Measurements from ENCODE around the gene TEDC2.

TEDC2 gene

GRCh38 chr16:2484898-2485508 is 25.1 kb downstream of the TEDC2 start:
- H3K9ac ChIP-seq (ENCODE audit: low read depth in 1 of 2, low read length in 2 of 2) = no peak overlapping the region
- H3K27me3 ChIP-seq (ENCODE audit: control insufficient read depth in 1 of 2, insufficient read depth in 2 of 2, low read length in 2 of 2) = no peaks in the 10 kb centered on the region
- H3K36me3 ChIP-seq (ENCODE audit: control insufficient read depth in 1 of 2, insufficient read depth in 2 of 2, low read length in 2 of 2) = no peaks in the 10 kb centered on the region
- H3K4me1 ChIP-seq (ENCODE audit: control insufficient read depth in 1 of 2, insufficient read depth in 2 of 2, low read length in 2 of 2) = peaks cover 4 to 27% of the 10 kb centered on the region in 2 donors
- no peak overlapping the region for H3K4me3 ChIP-seq (ENCODE audit: low read depth in 1 of 2, low read length in 2 of 2)
- H3K27ac ChIP-seq (ENCODE audit: low read depth, low read length) = no peak overlapping the region
- H3K9me3 ChIP-seq (ENCODE audit: control insufficient read depth in 1 of 2, low read length in 2 of 2) = no peaks in the 10 kb centered on the region

- H3K4me1 ChIP-seq (ENCODE audit: control insufficient read depth in 1 of 2, insufficient read depth in 2 of 2, low read length in 2 of 2) = peaks cover 4 to 21% of the 10 kb centered on the region in 2 donors
- no peak overlapping the region for H3K4me3 ChIP-seq (ENCODE audit: low read depth in 1 of 2, low read length in 2 of 2)
- no peak overlapping the region for H3K27ac ChIP-seq (ENCODE audit: low read depth, low read length)
- peaks cover 0 to 8% of the 10 kb centered on the region in 2 donors for H3K36me3 ChIP-seq (ENCODE audit: control insufficient read depth in 1 of 2, insufficient read depth in 2 of 2, low read length in 2 of 2)
- no peaks in the 10 kb centered on the region for H3K9me3 ChIP-seq (ENCODE audit: control insufficient read depth in 1 of 2, low read length in 2 of 2)
- no peak overlapping the region for H3K9ac ChIP-seq (ENCODE audit: low read depth in 1 of 2, low read length in 2 of 2)
- H3K27me3 ChIP-seq (ENCODE audit: control insufficient read depth in 1 of 2, insufficient read depth in 2 of 2, low read length in 2 of 2) = no peaks in the 10 kb centered on the region
These were observed 26.1 kb downstream of the TEDC2 start for GRCh38 chr16:2485811-2486507.

- Histone ChIP-seq H3K27me3 (ENCODE audit: control insufficient read depth in 1 of 2, insufficient read depth in 2 of 2, low read length in 2 of 2) (no peaks in the 10 kb centered on the region), H3K9me3 (ENCODE audit: control insufficient read depth in 1 of 2, low read length in 2 of 2) (no peaks in the 10 kb centered on the region), H3K4me3 (ENCODE audit: low read depth in 1 of 2, low read length in 2 of 2) (no peak overlapping the region), H3K36me3 (ENCODE audit: control insufficient read depth in 1 of 2, insufficient read depth in 2 of 2, low read length in 2 of 2) (peaks cover 0 to 8% of the 10 kb centered on the region in 2 donors), H3K27ac (ENCODE audit: low read depth, low read length) (no peak overlapping the region), H3K4me1 (ENCODE audit: control insufficient read depth in 1 of 2, insufficient read depth in 2 of 2, low read length in 2 of 2) (peaks cover 4 to 13% of the 10 kb centered on the region in 2 donors), H3K9ac (ENCODE audit: low read depth in 1 of 2, low read length in 2 of 2) (no peak overlapping the region)
These were observed 27.0 kb downstream of the TEDC2 start for GRCh38 chr16:2486645-2487516.

- H3K36me3 ChIP-seq (ENCODE audit: control insufficient read depth in 1 of 2, insufficient read depth in 2 of 2, low read length in 2 of 2) = peaks cover 0 to 8% of the 10 kb centered on the region in 2 donors
- peaks cover 4 to 12% of the 10 kb centered on the region in 2 donors for H3K4me1 ChIP-seq (ENCODE audit: control insufficient read depth in 1 of 2, insufficient read depth in 2 of 2, low read length in 2 of 2)
- H3K9me3 ChIP-seq (ENCODE audit: control insufficient read depth in 1 of 2, low read length in 2 of 2) = no peaks in the 10 kb centered on the region
- no peak overlapping the region for H3K4me3 ChIP-seq (ENCODE audit: low read depth in 1 of 2, low read length in 2 of 2)
- no peak overlapping the region for H3K27ac ChIP-seq (ENCODE audit: low read depth, low read length)
- no peaks in the 10 kb centered on the region for H3K27me3 ChIP-seq (ENCODE audit: control insufficient read depth in 1 of 2, insufficient read depth in 2 of 2, low read length in 2 of 2)
- no peak overlapping the region for H3K9ac ChIP-seq (ENCODE audit: low read depth in 1 of 2, low read length in 2 of 2)
These were observed 27.6 kb downstream of the TEDC2 start for GRCh38 chr16:2487517-2487842.

DNA sequence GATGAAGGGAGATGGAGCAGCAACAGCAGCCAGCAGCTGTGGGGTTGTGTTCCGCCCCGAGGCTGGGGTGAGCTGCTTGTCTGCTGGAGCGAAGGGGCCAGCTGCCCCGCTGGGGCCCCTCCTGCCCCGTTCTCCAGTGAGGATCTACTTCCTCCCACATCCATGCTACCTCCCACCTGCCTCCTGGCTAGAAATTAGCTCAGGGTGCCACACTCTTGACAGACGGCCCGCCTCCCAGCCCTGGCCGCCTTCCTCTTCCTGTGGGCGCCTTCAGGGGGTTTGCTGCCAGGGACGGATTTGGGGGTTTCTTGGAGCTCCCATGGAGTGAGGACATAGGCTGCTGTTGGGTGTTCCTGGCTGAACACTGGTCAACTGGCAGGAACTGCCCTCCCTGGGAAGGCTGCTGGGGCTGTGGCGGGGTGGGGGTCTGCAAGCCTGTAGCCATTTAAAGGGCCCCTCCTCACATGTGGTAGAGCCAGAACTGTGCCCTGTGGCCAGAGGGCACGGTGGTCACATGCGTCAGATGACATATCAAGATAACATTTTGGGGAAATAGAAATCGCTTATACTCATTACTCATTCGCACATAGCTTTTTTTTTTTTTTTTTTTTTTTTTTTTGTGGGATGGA is 28.1 kb downstream of the TEDC2 start:
- Histone ChIP-seq H3K4me3 (ENCODE audit: low read depth in 1 of 2, low read length in 2 of 2) (no peak overlapping the region), H3K27ac (ENCODE audit: low read depth, low read length) (no peak overlapping the region), H3K4me1 (ENCODE audit: control insufficient read depth in 1 of 2, insufficient read depth in 2 of 2, low read length in 2 of 2) (peaks cover 4 to 6% of the 10 kb centered on the region in 2 donors), H3K9ac (ENCODE audit: low read depth in 1 of 2, low read length in 2 of 2) (no peak overlapping the region), H3K9me3 (ENCODE audit: control insufficient read depth in 1 of 2, low read length in 2 of 2) (no peaks in the 10 kb centered on the region), H3K27me3 (ENCODE audit: control insufficient read depth in 1 of 2, insufficient read depth in 2 of 2, low read length in 2 of 2) (no peaks in the 10 kb centered on the region), H3K36me3 (ENCODE audit: control insufficient read depth in 1 of 2, insufficient read depth in 2 of 2, low read length in 2 of 2) (peaks cover 0 to 8% of the 10 kb centered on the region in 2 donors)

- Histone ChIP-seq H3K27ac (ENCODE audit: low read depth, low read length) (no peak overlapping the region), H3K36me3 (ENCODE audit: control insufficient read depth in 1 of 2, insufficient read depth in 2 of 2, low read length in 2 of 2) (peaks cover 0 to 12% of the 10 kb centered on the region in 2 donors), H3K4me3 (ENCODE audit: low read depth in 1 of 2, low read length in 2 of 2) (no peak overlapping the region), H3K9ac (ENCODE audit: low read depth in 1 of 2, low read length in 2 of 2) (no peak overlapping the region), H3K4me1 (ENCODE audit: control insufficient read depth in 1 of 2, insufficient read depth in 2 of 2, low read length in 2 of 2) (peaks cover 3 to 4% of the 10 kb centered on the region in 2 donors), H3K9me3 (ENCODE audit: control insufficient read depth in 1 of 2, low read length in 2 of 2) (no peaks in the 10 kb centered on the region), H3K27me3 (ENCODE audit: control insufficient read depth in 1 of 2, insufficient read depth in 2 of 2, low read length in 2 of 2) (no peaks in the 10 kb centered on the region)
These were observed 29.7 kb downstream of the TEDC2 start for GRCh38 chr16:2489581-2489980.

DNA sequence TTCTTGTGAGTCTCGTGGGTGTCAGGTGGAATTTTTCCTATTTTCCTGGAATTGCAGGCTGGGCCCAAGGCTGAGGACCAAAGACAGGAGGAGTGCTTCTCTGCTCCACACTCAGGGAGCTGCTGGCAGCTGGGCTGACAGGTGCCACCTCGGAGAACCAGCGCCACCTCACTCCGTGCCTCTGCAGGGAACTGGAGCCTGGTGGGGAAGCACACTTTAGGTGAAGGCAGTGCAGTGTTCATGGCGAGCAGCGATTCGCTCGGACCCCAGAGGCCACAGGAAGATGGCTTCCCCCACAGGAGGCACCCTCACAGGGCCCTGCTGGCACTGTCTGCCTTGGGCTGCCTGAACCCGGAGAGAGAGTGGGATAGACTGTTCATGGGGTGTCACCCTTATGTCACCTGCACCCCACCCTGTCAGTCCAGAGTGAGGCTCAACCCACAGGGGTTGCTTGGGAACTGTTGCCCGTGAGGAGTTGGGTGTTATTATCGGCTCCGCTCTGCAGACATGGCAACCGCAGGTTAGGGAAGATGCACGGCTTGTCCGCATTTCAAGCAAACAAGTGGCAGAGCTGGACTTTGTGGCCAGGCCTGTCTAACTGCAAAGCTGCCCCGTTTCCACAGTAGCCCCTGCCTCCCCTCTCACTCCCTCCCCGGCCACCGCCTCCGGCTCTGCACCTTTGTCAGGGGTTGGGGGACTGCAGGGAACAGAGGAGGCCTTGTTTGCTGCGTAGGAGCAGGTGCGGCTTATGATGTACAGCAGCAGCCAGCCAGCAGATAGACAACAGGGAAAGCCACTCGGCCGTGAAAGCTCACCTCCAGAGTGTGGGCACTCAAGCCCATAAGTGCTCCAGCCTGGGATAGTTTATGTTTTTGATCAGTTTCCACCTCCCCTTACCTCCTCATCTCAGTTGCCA is 30.5 kb downstream of the TEDC2 start:
- Histone ChIP-seq H3K36me3 (ENCODE audit: control insufficient read depth in 1 of 2, insufficient read depth in 2 of 2, low read length in 2 of 2) (peaks cover 0 to 12% of the 10 kb centered on the region in 2 donors), H3K4me1 (ENCODE audit: control insufficient read depth in 1 of 2, insufficient read depth in 2 of 2, low read length in 2 of 2) (peaks cover 3 to 4% of the 10 kb centered on the region in 2 donors), H3K27me3 (ENCODE audit: control insufficient read depth in 1 of 2, insufficient read depth in 2 of 2, low read length in 2 of 2) (no peaks in the 10 kb centered on the region), H3K9me3 (ENCODE audit: control insufficient read depth in 1 of 2, low read length in 2 of 2) (no peaks in the 10 kb centered on the region), H3K9ac (ENCODE audit: low read depth in 1 of 2, low read length in 2 of 2) (no peak overlapping the region), H3K4me3 (ENCODE audit: low read depth in 1 of 2, low read length in 2 of 2) (no peak overlapping the region), H3K27ac (ENCODE audit: low read depth, low read length) (no peak overlapping the region)

DNA sequence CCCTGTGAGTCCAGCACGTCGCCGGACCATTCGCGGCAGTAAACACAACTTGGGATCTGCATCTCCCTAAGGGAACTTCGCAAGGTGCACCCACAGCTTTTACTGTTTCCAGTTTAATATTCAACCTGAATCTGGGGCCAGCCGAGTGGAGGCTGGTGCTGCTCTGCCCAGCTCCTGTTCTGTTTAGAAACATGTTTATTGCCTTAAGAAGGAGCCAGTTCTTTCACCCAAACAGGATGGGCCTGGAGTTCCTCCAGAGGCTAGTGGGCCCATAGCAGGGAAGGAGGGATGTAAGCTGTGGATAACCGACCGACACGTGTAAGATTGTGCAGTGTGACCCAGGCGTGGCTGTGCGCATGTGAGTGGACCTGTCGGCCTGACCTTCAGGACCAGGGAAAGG is 32.4 kb downstream of the TEDC2 start:
- H3K4me3 ChIP-seq (ENCODE audit: low read depth in 1 of 2, low read length in 2 of 2) = no peak overlapping the region
- H3K9me3 ChIP-seq (ENCODE audit: control insufficient read depth in 1 of 2, low read length in 2 of 2) = no peaks in the 10 kb centered on the region
- no peaks in the 10 kb centered on the region for H3K27me3 ChIP-seq (ENCODE audit: control insufficient read depth in 1 of 2, insufficient read depth in 2 of 2, low read length in 2 of 2)
- H3K4me1 ChIP-seq (ENCODE audit: control insufficient read depth in 1 of 2, insufficient read depth in 2 of 2, low read length in 2 of 2) = peaks cover under 1 to 4% of the 10 kb centered on the region in 2 donors
- no peak overlapping the region for H3K27ac ChIP-seq (ENCODE audit: low read depth, low read length)
- H3K36me3 ChIP-seq (ENCODE audit: control insufficient read depth in 1 of 2, insufficient read depth in 2 of 2, low read length in 2 of 2) = peaks cover 0 to 20% of the 10 kb centered on the region in 2 donors
- no peak overlapping the region for H3K9ac ChIP-seq (ENCODE audit: low read depth in 1 of 2, low read length in 2 of 2)

- H3K27ac ChIP-seq (ENCODE audit: low read depth, low read length) = no peak overlapping the region
- H3K9me3 ChIP-seq (ENCODE audit: control insufficient read depth in 1 of 2, low read length in 2 of 2) = no peaks in the 10 kb centered on the region
- no peak overlapping the region for H3K9ac ChIP-seq (ENCODE audit: low read depth in 1 of 2, low read length in 2 of 2)
These were observed 33.7 kb downstream of the TEDC2 start for GRCh38 chr16:2493605-2494004.

More at GRCh38 chr16:2493605-2494004, 33.7 kb downstream of the TEDC2 start:
- H3K36me3 ChIP-seq (ENCODE audit: control insufficient read depth in 1 of 2, insufficient read depth in 2 of 2, low read length in 2 of 2) = peaks cover 2 to 20% of the 10 kb centered on the region in 2 donors
- H3K4me1 ChIP-seq (ENCODE audit: control insufficient read depth in 1 of 2, insufficient read depth in 2 of 2, low read length in 2 of 2) = peaks cover 5 to 6% of the 10 kb centered on the region in 2 donors
- H3K4me3 ChIP-seq (ENCODE audit: low read depth in 1 of 2, low read length in 2 of 2) = no peak overlapping the region
- H3K27me3 ChIP-seq (ENCODE audit: control insufficient read depth in 1 of 2, insufficient read depth in 2 of 2, low read length in 2 of 2) = no peaks in the 10 kb centered on the region

Data from duodenal mucosa (tissue), 2 donors.